GM18870 (cell line): ENCODE results near the gene GRIN3B.
"Not testable (repeated sequence)": the region's sequence is repeated elsewhere in the genome, so short reads cannot be mapped to it uniquely, and the experiment has no call there.

Experiments used
- ATAC-seq: cut with Tn5 transposase; IDR thresholded peaks from one replicate; pipeline ENCODE4 v1.9.1; 2021; ENCODE audit warnings: moderate library complexity; ENCODE audit not compliant: unreplicated experiment

GRIN3B gene

DNA sequence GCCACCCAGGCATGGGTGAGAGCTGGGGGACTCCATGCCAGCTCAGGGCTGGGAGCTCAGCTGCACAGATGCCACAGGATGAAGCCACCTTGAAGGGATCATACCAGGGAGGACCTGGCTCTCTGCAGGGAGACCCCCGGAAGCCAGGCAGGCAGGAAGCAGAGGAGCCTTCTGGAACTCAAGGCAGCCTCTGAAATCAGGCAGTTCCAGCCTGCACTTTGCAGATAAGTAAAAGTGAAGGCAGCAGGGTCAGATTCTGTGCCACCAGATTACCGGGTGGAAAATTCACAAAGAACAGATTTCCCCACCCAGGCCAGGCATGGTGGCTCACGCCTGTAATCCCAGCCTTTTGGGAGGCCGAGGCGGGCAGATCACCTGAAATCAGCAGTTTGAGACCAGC lies 18.2 kb downstream of the GRIN3B start:
- ATAC-seq, result no peak

GRCh38 chr19:1018932-1019615 lies 18.9 kb downstream of the GRIN3B start:
- no peak for ATAC-seq

DNA sequence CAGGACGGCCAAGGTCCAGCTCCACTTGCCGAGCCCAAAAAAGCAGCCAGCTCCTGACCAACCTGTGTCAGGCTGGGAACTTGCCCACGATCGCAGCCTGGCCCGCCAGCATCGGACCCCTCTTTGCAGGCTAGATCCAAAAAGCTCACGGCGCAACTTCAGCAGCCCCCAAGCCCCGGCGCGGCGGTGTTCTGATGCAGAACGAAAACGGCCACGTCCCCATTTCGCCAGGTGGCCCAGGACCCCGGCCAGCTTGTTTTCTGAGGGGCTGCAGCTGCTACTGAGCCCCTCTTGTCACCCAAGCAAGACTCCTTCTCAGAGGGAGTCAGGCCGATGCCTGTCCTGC lies 19.4 kb downstream of the GRIN3B start:
- no peak for ATAC-seq

GRCh38 chr19:1019980-1020867 lies 20.0 kb downstream of the GRIN3B start:
- ATAC-seq, result no peak

- ATAC-seq, result peak; percentile 76
Measured at GRCh38 chr19:1020868-1021425, 20.7 kb downstream of the GRIN3B start, which contains the start of gene TMEM259. TMEM259 (minus strand) TSS chr19:1021123; CDS start chr19:1020996, 127 bp downstream.

GRCh38 chr19:1023883-1024188 lies 23.6 kb downstream of the GRIN3B start:
- ATAC-seq, result not testable (repeated sequence)

DNA sequence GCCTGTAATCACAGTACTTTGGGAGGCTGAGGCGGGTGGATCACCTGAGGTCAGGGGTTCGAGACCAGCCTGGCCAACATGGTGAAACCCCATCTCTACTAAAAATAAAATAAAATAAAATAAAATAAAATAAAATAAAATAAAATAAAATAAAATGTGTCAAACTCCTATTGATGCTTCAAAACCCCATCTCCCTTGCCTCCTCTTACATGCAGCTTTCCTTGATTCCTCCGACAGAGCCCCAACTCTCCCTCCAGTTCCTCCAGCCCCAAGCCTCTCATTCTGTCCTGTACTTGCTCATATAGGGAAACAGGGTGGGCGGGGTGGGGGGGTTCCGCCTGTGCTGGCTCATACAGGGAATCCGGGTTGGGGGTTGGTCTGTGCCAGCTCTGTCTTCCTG lies 24.9 kb downstream of the GRIN3B start:
- not testable (repeated sequence) for ATAC-seq

- ATAC-seq, result no peak
Measured at GRCh38 chr19:1025960-1026782, 26.0 kb downstream of the GRIN3B start, which contains the start of gene CNN2. CNN2 (plus strand) TSS chr19:1026608; CDS start chr19:1026662, 54 bp downstream.

DNA sequence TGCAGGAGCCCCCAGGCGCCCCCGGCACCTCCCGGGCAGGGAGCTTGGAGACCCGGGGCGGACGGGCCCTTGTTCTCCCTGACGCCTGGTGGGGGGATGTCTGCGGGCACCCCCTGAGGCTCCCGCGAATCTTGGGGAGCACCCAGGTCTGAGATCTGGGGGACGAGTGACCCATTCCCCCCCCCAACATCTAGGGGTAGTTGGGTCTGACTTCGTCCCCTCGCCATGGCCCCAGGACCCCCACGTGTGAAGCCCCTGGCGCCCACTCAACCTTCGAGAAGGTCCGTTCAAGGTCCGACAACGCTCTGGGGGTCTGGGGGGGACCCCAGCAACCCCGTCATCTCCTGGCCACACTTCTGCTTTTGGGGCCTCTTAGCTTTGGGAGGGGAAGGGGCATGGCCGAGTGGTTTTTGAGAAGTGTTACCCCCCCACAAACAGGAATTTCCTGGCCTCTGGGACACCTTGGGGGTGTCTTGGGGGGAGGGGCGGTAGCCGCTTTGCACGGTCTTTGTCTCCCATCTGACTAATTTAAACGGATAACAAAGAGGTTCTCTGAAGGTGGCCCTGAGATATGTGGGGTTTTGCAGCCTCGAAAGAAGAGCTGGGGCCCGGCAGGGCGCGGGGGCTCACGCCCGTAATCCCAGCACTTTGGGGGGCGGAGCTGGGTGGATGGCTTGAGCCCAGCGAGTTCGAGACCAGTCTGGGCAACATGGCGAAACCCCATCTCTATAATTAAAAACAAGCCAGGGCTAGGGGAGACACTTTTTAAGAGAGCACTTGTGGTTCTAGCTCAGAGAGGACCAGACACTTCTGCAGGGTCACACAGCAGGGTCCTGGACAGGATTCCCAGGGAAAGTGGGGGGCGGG lies 26.8 kb downstream of the GRIN3B start:
- ATAC-seq, result no peak

GRCh38 chr19:1027650-1028061 lies 27.4 kb downstream of the GRIN3B start:
- no peak for ATAC-seq

DNA sequence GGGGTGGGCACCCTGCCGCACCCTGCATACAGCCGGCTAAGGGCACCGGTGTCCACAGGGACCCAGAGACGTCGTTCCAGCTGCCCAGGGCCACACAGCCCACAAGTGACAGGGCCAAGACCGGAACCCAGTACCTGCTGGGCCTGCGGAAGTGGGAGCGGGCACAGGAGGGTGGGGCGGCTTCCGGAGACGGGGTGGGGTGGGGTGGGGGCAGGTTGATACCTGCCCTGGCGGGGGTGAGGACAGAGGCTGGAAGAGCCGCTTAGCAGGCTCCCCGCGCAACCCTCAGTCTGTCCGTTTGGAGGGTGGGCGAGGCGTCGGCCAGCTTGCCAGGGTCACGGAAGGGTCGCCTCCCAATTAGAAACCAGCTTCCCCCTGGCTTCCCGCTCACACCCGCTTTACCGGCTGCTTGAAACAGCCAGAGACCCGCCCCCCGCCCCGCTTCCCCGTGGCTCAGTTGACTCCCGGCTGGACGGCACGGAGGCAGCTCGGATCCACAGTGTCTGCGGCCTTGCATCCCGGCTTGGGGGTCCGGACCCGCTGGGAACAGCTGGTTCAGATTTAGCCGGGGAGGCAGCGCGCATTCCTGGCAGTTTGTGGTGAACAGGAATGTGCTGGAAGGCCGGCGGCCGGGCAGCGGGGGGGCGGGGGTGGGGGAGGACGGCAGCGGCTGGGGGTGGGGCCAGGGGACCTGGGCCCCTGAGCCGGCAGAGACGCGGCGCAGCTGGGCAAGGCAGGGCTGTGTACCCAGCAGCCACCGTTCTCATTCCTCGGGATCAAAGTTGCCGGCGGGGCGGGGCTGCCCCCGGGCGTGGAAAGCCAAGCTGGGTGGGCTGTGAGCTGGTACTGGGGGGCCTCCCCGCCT lies 28.1 kb downstream of the GRIN3B start:
- ATAC-seq, result no peak

DNA sequence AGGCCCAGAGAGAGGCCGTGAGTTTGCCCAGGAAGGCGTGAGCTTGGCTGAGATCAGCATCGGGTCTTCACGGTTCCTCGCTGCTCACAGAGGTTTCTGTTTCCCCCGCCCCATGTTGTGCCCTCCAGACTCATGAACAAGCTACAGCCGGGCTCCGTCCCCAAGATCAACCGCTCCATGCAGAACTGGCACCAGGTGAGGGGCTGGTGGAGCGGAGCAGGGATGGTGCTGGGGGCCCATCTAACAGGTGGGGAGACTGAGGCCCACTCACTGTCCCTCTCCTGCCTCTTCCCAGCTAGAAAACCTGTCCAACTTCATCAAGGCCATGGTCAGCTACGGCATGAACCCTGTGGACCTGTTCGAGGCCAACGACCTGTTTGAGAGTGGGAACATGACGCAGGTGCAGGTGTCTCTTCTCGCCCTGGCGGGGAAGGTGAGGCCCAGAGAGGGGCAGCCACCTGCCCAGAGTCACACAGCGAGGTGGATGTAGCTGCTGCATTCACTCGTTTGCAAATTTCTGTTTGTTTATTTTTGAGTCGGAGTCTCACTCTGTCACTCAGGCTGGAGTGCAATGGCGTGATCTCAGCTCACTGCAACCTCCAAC lies 32.1 kb downstream of the GRIN3B start:
- ATAC-seq, result no peak

DNA sequence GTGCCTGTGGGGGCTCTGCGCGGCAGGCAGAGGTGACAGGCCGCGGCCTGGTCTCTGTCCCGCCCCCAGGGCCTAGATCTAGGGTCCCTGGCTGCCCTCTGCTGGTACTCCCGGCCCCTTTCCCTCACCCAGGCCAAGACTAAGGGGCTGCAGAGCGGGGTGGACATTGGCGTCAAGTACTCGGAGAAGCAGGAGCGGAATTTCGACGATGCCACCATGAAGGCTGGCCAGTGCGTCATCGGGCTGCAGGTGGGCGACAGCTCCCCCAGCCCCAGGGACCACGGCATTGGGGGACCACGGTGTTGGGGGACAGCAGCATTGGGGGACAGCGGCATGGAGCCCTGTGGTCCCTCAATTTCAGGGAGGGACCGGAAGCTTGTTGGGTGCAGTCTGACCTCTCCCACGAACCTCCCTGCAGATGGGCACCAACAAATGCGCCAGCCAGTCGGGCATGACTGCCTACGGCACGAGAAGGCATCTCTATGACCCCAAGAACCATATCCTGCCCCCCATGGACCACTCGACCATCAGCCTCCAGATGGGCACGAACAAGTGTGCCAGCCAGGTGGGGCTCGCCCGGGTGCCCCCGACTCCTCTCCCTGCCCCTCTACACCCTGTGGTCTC lies 35.9 kb downstream of the GRIN3B start:
- ATAC-seq, result no peak

- ATAC-seq, result no peak
Measured at GRCh38 chr19:1037621-1038064, 37.4 kb downstream of the GRIN3B start.

DNA sequence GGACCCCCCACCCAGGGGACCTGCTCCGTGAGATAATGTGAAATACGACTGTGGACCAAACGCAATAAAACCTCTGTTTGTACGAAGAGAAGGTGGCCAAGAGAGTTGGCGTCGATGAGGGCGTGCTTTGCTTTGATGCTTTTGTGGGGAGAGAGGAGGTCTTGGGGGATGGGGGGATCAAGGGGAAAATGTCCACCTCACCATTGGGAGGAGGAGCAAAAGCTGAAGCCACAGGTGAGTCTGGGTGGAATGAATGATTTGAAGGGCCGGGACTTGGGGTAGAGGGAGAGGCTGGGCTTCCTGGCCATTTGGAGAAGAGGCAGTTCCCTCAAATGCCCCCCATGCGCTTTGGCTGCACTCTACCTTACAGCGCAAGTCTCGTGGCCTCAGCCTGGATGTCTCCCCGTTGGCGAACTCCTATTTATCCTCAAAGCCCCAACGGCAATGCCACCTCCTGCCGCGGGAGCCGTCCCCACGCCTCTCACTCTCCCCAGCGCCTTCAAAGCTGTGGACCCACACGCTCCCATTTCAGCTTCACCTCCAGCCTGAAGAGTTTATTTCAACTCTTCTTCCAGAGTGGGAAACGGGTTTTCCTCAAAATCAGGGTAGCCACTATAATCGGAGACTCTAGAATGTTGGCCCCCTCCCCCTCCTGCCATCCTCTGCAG lies 38.9 kb downstream of the GRIN3B start:
- ATAC-seq, result no peak

DNA sequence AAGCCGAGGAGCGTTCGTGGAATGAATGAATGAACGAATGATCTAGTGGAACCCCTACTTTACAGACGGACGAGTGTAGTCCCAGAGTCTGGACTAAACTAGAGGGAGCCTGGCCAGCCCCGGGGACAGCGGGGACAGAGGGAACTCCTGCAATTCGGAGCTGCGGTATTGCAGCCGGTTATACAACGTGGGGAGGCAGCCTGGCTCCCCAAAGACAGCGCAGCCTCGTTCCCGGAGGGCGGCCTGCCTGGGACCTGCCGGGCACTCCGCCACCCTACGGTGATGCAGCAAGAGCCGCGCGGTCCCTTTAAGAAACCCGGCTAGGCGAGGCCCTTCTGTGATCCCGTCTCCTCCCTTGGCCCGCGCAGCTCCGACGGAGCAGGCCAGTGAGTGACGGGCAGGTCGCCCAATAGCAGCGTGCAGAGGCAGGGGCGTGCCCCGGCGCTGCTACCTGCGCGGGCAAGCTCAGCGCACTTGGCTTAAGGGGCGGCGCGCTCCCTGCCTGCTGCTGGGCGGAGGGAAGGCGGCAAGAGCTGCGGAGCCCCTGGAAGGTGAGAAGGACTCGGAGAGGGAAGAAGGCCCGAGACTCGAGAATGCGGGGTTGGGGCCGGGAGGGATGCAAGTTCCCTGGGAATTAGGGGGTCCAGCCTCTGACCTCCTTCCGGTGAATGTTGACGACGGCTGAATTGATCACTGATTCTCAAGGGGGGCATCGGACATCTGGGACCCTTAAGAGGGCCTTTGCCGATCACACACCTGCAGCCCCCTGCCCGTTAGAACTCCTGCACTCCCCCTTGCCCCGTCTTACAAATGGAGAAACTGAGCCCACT lies 39.6 kb downstream of the GRIN3B start, which contains the start of gene ABCA7:
Gene ABCA7 (plus strand): TSS at position 462 of the 830 bp plus-strand sequence. CDS start 1,255 bp downstream, outside the sequence.
- peak; percentile 33 for ATAC-seq
